Stimulated activated naive CD8-positive, alpha-beta T cell treated with anti-CD3 and anti-CD28 coated beads, Interleukin-15, amount 100 ng/mL, for 72 hours (primary cell): ENCODE measurements around the gene CSE1L.
"Not testable (repeated sequence)": the region's sequence is repeated elsewhere in the genome, so short reads cannot be mapped to it uniquely, and the experiment has no call there.

Experiments
- ATAC-seq: fragments of 150-1000 bp; cut with Tn5 transposase; 2 replicates; pipeline ENCODE4 v1.10.0; 2021; ENCODE audit warnings: mild to moderate bottlenecking, moderate library complexity
- DNase-seq, 2 donors: peaks; one replicate each; pipeline ENCODE4 v3.0.0; 2021 to 2022
- H3K27ac Mint-ChIP-seq, 2 donors: one replicate each; pipeline ENCODE4 v1.8.0; 2022; ENCODE audit warnings: mild to moderate bottlenecking in 2 of 2, mixed read lengths in 2 of 2, moderate library complexity in 2 of 2
- H3K27me3 Mint-ChIP-seq: one replicate; pipeline ENCODE4 v1.8.0; 2022; ENCODE audit warnings: mixed read lengths
- H3K4me1 Mint-ChIP-seq: one replicate; pipeline ENCODE4 v1.8.0; 2022; ENCODE audit warnings: mild to moderate bottlenecking, mixed read lengths
- H3K4me3 Mint-ChIP-seq, 2 donors: one replicate each; pipeline ENCODE4 v1.8.0; 2022; ENCODE audit warnings: mild to moderate bottlenecking in 2 of 2, mixed read lengths in 2 of 2, moderate library complexity in 1 of 2
- H3K9me3 Mint-ChIP-seq, 2 donors: one replicate each; pipeline ENCODE4 v1.8.0; 2022; ENCODE audit warnings: mixed read lengths in 2 of 2

CSE1L gene, protein sequence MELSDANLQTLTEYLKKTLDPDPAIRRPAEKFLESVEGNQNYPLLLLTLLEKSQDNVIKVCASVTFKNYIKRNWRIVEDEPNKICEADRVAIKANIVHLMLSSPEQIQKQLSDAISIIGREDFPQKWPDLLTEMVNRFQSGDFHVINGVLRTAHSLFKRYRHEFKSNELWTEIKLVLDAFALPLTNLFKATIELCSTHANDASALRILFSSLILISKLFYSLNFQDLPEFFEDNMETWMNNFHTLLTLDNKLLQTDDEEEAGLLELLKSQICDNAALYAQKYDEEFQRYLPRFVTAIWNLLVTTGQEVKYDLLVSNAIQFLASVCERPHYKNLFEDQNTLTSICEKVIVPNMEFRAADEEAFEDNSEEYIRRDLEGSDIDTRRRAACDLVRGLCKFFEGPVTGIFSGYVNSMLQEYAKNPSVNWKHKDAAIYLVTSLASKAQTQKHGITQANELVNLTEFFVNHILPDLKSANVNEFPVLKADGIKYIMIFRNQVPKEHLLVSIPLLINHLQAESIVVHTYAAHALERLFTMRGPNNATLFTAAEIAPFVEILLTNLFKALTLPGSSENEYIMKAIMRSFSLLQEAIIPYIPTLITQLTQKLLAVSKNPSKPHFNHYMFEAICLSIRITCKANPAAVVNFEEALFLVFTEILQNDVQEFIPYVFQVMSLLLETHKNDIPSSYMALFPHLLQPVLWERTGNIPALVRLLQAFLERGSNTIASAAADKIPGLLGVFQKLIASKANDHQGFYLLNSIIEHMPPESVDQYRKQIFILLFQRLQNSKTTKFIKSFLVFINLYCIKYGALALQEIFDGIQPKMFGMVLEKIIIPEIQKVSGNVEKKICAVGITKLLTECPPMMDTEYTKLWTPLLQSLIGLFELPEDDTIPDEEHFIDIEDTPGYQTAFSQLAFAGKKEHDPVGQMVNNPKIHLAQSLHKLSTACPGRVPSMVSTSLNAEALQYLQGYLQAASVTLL

DNA sequence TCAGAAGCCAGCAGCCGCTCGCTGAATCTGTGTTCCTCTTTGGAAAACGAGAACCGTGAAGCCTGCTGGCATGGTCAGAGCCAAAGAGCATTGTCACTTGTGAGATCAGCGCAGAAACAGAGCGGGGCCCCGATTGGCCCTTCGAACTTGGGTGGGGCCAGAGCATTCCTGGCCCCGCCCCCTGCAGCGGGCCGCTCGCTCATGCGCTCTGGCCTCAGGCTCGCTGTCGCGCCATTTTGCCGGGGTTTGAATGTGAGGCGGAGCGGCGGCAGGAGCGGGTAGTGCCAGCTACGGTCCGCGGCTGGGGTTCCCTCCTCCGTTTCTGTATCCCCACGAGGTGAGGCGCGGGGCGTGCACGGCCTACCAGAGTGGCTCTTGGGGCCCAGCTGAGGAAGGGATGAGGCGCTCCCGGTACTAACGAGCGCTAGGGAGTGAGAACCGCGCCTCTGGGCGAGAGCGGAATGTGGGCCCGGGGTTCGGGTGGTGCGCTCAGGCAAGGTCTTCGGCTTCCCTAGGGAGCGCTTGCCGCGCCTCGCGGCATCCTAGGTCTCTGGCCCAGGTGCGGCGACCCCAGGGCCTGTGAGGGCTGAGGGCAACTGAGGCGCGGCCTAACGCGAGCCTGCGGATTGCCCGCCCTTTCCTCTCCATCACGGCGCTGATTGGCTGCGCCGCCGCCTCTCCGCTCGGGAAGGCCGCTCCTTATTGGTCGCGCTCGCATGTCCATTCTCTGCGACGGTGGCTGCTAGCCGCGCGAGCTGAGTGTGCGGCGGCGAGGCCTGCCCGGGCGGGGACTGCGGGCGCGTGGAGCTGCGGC lies at the start of gene CSE1L:
Gene CSE1L (plus strand): TSS at position 226 of the 814 bp plus-strand sequence. CDS start 12,152 bp downstream, outside the sequence.
- peak within 1 kb of the TSS; percentile 100 for H3K27ac Mint-ChIP-seq
- peak; percentile 96 to 98 for DNase-seq
- no peaks in the 10 kb centered on the region for H3K9me3 Mint-ChIP-seq
- peak within 1 kb of the TSS; percentile 95 to 99 for H3K4me3 Mint-ChIP-seq
- peak; percentile 94 for ATAC-seq
- H3K27me3 Mint-ChIP-seq = no peaks in the 10 kb centered on the region
- H3K4me1 Mint-ChIP-seq = peaks cover 32% of the 10 kb centered on the region

DNA sequence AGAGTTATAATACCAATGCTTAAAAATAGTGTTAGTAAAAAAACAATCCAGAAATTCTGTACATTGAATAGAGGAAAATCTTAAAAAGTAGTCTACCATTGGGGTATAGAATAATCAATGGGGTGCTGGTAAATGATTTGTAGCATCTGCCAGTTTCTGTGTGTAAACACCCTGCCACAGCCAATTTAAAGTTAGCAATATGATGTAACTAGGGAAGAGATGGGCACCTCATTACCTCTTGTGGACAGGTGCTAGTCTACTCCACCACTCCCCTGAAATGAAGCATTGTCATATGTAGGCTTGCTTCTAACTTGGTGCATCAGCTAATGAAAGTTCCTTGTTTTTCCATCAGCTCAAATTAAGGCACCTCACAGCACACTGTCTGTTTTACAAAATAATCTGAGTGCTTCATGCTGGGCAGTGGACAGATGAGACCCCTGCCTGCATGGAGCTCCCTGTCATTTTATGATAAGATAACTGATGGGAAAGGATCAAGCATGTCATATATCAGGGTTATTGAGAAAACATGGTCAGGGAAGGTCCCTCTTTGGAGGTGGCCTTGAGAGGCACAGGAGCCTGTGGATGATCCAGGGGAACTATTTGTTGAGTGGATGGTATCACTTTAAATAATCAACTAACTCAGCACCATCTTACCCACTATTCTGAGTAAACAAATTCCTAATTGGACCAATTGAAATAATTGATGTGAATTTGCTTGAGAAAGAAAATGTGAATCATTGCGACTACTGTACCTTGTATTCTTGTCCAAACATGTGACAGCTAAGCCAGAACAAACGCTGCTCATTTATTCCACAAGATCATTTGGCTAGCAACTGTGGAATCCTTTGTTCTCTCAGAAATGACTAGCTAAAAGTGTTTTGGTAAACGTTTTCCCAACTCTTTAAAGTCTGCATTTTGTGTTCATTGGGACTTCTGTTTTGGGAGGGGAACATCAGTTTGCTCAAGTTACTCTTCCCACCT lies 45.9 kb upstream of the CSE1L start:
- no peaks in the 10 kb centered on the region for H3K9me3 Mint-ChIP-seq
- no peak for ATAC-seq
- no peaks in the 10 kb centered on the region for H3K4me1 Mint-ChIP-seq
- no peak overlapping the region for H3K4me3 Mint-ChIP-seq
- no peaks in the 10 kb centered on the region for H3K27me3 Mint-ChIP-seq
- H3K27ac Mint-ChIP-seq = peak overlapping the region in 1 of 2 donors; percentile 34
- DNase-seq = no peak

DNA sequence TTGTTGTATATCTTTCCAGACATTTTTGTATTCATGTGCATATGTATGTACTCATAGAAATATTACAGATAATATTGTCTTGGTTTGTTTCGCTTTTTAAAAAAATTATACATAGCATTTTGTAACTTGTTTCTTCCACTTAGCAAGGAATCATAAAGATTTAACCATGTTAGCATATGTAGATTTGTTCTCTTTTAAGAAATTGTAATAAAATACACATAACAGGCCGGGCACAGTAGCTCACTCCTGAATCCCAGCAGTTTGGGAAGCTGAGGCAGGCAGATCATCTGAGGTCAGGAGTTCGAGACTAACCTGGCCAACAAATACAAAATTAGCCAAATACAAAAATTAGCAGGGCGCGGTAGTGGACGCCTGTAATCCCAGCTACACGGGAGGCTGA lies 44.4 kb upstream of the CSE1L start:
- H3K27ac Mint-ChIP-seq = peak overlapping the region in 1 of 2 donors; percentile 72
- ATAC-seq (no peak), DNase-seq (no peak)
- H3K9me3 Mint-ChIP-seq = no peaks in the 10 kb centered on the region
- H3K4me1 Mint-ChIP-seq = no peaks in the 10 kb centered on the region
- no peaks in the 10 kb centered on the region for H3K27me3 Mint-ChIP-seq
- no peak overlapping the region for H3K4me3 Mint-ChIP-seq

DNA sequence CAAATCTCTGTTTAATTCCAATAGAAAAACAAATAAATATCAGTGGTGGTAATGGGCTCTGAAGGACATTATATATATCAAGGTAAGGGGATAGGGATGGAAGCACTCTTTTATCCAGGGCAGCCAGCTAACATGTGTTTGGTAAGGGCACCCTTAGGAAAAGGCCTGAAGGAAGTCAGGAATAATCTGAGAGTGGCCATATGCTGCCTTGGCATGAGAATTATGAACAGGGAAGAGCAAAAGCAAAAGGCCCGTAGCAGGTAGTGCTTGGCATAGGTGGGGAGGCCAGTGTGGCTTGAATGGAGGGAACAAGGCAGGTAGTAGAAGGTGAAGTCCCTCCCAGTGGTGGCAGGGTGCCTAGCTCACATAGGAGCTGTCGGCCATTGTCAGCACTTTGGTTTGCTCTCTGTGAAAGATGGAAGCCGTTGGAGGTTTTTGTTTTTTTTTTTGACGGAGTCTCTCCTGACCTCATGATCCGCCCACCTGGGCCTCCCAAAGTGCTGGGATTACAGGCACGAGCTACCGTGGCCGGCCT lies 39.6 kb upstream of the CSE1L start:
- Mint-ChIP-seq H3K4me1 (no peaks in the 10 kb centered on the region), H3K27me3 (no peaks in the 10 kb centered on the region), H3K4me3 (no peak overlapping the region), H3K9me3 (no peaks in the 10 kb centered on the region), H3K27ac (no peak overlapping the region)
- DNase-seq (no peak), ATAC-seq (no peak)

DNA sequence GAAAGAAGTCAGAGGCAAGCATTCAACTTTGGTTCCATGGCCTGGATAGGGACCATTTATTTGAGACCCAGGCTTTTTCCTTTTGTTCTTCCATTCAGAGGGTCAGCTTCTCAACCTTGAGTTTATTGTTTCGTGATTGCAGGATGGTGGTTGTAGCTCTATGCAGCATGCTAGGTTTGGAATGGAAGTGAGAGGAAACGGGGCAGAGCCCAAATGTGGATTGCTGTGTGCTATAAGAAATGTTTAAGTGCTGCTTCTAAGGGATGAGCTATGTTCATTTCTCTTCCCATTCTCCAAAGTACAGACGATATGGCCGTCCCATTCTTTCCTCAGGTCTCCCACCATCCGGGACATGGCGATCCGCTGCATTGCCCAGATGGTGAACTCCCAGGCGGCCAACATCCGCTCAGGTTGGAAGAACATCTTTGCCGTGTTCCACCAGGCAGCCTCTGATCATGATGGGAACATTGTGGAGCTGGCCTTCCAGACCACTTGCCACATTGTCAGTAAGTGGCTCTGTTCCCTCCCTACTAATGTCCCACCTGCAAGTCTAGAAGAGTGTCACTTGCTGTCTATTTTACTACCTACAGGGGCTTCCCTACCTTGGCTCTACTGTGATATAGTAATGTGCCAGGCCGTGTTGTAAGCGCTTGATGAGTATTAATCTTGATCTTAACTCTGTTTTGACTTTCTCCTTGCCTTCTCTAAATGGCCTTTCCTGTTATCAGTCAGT lies 36.0 kb upstream of the CSE1L start:
- no peaks in the 10 kb centered on the region for H3K9me3 Mint-ChIP-seq
- no peak overlapping the region for H3K4me3 Mint-ChIP-seq
- H3K27ac Mint-ChIP-seq = no peak overlapping the region
- ATAC-seq (no peak), DNase-seq (no peak)
- H3K27me3 Mint-ChIP-seq = no peaks in the 10 kb centered on the region
- H3K4me1 Mint-ChIP-seq = no peaks in the 10 kb centered on the region

DNA sequence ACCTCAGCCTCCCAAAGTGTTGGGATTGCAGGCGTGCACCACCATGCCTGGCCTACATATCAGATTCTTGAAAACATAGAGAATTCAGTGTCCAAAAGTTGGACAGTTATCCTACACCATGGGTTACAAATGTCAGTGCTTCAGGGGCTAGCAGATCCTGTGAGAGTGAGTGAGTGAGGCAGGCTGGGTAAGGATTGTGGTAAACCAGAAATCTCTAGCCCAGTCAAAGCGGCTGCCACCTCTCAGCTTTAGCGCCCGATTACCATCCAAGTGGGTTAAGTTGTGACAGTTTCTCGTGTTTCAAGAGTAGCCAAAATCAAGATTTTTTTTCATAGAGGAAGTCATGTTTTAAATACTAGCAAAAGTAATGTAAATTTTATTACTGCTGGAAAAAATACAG lies 21.9 kb upstream of the CSE1L start:
- no peak for ATAC-seq

DNA sequence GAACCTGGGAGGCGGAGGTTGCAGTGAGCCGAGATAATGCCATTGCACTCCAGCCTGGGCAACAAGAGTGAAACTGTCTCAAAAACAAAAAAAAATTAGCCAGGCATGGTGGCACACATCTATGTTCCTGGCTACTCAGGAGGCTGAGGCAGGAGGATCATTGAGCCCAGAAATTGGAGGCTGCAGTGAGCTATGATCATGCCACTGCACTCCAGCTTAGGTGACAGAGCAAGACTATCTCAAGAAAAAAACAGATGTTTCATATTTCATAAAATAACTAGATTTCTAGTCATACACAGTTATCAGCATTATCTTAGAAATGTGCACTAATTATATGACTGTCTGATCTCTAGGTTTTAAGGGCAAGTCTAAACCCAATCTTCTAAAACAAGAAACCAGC lies 17.9 kb upstream of the CSE1L start:
- not testable (repeated sequence) for DNase-seq, H3K9me3 Mint-ChIP-seq, H3K4me3 Mint-ChIP-seq, ATAC-seq, H3K27ac Mint-ChIP-seq, H3K4me1 Mint-ChIP-seq, H3K27me3 Mint-ChIP-seq

More for the DNA sequence above, 21.9 kb upstream of the CSE1L start:
- DNase-seq = no peak
- Mint-ChIP-seq H3K9me3 (no peaks in the 10 kb centered on the region), H3K27ac (no peak overlapping the region), H3K27me3 (no peaks in the 10 kb centered on the region), H3K4me1 (no peaks in the 10 kb centered on the region), H3K4me3 (no peak overlapping the region)

DNA sequence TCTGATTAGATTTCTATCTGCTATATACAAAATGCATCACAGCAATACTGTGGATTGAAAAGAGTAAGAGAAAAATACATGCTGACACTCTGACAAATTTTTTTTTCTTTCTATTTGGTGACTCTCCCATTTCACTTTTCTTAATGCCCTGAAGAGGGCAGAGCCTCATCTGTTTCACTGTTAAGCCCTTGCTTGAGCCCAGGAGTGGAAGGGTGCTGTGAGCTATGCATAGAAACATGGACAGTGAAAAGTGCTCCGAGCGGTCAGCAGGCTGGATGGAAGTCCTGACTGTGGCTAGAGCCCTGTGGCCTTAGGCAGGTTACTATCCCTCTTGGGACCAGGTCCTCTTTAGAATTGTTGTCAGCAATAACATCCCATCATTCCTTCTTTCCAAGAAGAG lies 17.4 kb upstream of the CSE1L start:
- H3K9me3 Mint-ChIP-seq = no peaks in the 10 kb centered on the region
- H3K27ac Mint-ChIP-seq = no peak overlapping the region
- H3K27me3 Mint-ChIP-seq = no peaks in the 10 kb centered on the region
- no peak overlapping the region for H3K4me3 Mint-ChIP-seq
- no peak for DNase-seq
- ATAC-seq = no peak
- H3K4me1 Mint-ChIP-seq = no peaks in the 10 kb centered on the region

DNA sequence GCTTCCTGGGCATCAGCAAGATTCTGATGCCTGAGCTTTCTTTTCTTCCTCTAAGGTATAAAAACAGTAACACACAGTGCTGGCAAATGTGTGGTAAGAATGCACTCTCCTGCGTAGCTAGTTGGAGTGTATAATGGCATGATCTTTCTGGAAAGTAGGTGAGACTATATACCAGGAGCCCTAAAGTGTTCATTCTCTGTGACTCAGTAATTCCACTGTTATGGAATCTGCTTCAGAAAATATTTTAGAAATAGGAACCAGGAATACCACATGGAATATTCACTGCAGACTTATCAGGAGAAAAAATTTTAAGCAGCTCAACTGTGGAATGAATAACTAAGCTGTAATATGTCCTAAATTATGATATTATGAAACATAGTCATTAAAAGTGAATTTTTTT lies 16.9 kb upstream of the CSE1L start:
- DNase-seq = no peak
- no peak overlapping the region for H3K27ac Mint-ChIP-seq
- H3K4me1 Mint-ChIP-seq = no peaks in the 10 kb centered on the region
- ATAC-seq = no peak
- H3K27me3 Mint-ChIP-seq = no peaks in the 10 kb centered on the region
- no peaks in the 10 kb centered on the region for H3K9me3 Mint-ChIP-seq
- no peak overlapping the region for H3K4me3 Mint-ChIP-seq

DNA sequence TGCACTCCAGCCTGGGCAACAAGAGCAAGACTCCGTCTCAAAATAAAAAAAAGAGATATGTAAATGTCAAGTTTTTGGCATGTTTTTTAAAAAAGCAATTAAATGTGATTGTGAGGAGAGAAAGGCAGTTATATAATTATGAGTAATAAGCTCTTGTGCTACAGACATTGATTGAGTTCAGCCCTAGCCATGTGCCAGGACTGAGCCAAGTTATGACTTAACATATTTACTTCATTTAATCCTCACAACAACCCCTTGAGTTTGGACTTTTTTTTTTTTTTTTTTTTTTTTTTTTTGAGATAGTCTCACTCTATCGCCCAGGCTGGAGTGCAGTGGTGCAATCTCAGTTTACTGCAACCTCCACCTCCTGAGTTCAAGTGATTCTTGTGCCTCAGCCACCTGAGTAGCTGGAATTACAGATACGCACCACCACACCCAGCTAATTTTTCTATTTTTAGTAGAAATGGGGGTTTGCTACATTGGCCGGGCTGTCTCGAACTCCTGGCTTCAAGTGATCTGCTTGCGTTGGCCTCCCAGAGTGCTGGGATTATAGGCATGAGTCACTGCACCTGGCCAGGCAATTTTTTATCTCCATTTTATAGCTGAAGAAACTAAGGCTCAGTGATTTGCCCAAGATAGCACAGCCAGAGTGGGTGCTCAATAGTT lies 15.0 kb upstream of the CSE1L start:
- H3K27ac Mint-ChIP-seq = no peak overlapping the region
- no peaks in the 10 kb centered on the region for H3K9me3 Mint-ChIP-seq
- no peak overlapping the region for H3K4me3 Mint-ChIP-seq
- no peaks in the 10 kb centered on the region for H3K27me3 Mint-ChIP-seq
- no peaks in the 10 kb centered on the region for H3K4me1 Mint-ChIP-seq
- no peak for ATAC-seq
- no peak for DNase-seq

DNA sequence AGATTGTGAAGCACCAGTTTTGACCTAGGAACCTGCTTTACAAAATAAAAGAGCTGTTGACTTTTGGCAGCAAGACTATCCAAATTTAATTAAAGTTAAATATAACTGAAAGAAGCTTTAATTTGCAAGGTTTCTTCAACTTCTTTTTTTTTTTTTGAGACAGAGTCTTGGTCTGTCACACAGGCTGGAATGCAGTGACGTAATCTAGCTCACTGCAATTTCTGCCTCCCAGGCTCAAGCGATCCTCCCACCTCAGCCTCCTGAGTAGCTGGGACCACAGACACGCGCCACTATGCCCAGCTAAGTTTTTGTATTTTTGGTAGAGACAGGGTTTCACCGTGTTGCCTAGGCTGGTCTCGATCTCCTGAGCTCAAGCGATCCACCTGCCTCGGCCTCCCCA lies 13.7 kb upstream of the CSE1L start:
- Mint-ChIP-seq H3K27me3 (no peaks in the 10 kb centered on the region), H3K4me3 (no peak overlapping the region), H3K9me3 (no peaks in the 10 kb centered on the region), H3K4me1 (peaks cover 2% of the 10 kb centered on the region), H3K27ac (no peak overlapping the region)
- DNase-seq (no peak), ATAC-seq (no peak)

DNA sequence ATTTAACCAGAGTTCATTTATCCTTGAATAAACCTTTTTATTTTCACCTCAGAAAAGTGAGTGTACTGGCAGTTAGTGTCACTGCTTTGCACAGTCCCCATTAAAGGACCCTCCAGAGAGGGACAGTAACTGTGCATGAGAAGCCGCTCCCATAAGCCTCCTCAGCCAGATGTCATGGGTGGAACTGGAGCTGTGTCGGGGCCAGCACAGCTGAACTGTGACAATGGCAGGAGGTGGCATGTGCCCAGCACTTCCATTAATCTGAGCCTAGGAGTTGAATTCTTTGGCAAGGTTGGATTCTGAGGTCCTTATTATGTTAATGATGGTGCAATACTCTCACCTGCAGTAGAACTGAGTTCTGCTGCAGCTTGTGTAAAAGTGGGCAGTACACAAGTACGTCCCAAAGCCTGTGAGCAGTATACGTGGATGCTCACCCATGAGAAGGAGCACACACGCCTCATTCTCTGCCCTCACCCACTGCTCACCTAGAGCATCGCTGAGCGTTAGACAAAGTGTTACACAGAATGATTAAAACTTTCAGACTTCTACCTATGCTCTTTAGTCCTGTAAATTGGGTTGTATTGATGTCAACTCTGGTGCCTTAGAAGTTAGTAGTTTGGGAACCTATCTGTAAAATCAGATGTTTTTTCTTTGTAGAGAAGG lies 11.9 kb upstream of the CSE1L start:
- ATAC-seq = no peak
- Mint-ChIP-seq H3K27me3 (no peaks in the 10 kb centered on the region), H3K9me3 (no peaks in the 10 kb centered on the region), H3K4me3 (no peak overlapping the region), H3K4me1 (peaks cover 15% of the 10 kb centered on the region), H3K27ac (no peak overlapping the region)
- DNase-seq = no peak

DNA sequence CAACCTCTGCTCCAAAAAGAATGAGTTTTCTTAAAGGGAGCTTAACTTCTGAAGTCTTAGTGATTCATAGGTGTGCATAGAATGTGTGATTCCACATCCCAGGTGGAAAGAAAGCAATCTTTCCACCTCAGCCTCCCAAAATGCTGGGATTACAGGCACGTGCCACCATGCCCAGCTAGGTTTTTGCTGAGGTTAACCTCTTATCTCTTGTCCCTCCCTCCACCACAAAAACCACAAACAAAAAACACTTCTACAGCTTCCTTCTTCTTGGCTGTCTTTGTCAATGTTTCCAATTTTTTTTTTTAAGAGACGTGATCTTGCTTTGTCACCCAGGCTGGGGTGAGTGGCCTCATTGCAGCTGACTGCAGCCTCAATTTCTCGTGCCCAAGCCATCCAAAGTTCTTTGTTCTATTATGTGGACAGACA lies 8.1 kb upstream of the CSE1L start:
- Mint-ChIP-seq H3K27ac (no peak overlapping the region), H3K4me3 (no peak overlapping the region), H3K4me1 (peaks cover 15% of the 10 kb centered on the region), H3K27me3 (no peaks in the 10 kb centered on the region), H3K9me3 (no peaks in the 10 kb centered on the region)
- DNase-seq = no peak
- ATAC-seq = peak; percentile 69
